SJCRH30 (cell line): Measurements from ENCODE around the gene RPTOR. TPM values are rescaled to one million over a fixed set of nuclear protein-coding genes. Genes with fewer than 3 reads are reported as not detected.
"Not testable (repeated sequence)": the region's sequence is repeated elsewhere in the genome, so short reads cannot be mapped to it uniquely, and the experiment has no call there.

Source experiments
- DNase-seq, 2 experiments: peaks; one replicate each; pipeline ENCODE4 v3.0.0-alpha.2; 2015 to 2020
- H3K27ac ChIP-seq: fragments of 250-450 bp; sonication (Bioruptor Pico); 2 replicates; pipeline ENCODE4 v1.5.1; 2020; ENCODE audit warnings: mild to moderate bottlenecking, moderate library complexity
- H3K27me3 ChIP-seq: fragments of 250-450 bp; sonication (Bioruptor Pico); 2 replicates; pipeline ENCODE4 v1.5.1; 2020; ENCODE audit warnings: mild to moderate bottlenecking, moderate library complexity
- H3K36me3 ChIP-seq: fragments of 250-450 bp; sonication (Bioruptor Pico); 2 replicates; pipeline ENCODE4 v1.5.1; 2020; ENCODE audit warnings: mild to moderate bottlenecking, moderate library complexity
- H3K4me1 ChIP-seq: fragments of 250-450 bp; sonication (Bioruptor Pico); 2 replicates; pipeline ENCODE4 v1.5.1; 2020; ENCODE audit warnings: mild to moderate bottlenecking, moderate library complexity
- H3K4me3 ChIP-seq: fragments of 250-450 bp; sonication (Bioruptor Pico); 2 replicates; pipeline ENCODE4 v1.5.1; 2020; ENCODE audit warnings: mild to moderate bottlenecking, moderate library complexity
- H3K9me3 ChIP-seq: fragments of 250-450 bp; sonication (Bioruptor Pico); replicated peaks from 2 replicates; pipeline ENCODE4 v1.5.1; 2020; ENCODE audit warnings: mild to moderate bottlenecking, moderate library complexity
- total RNA-seq: library from RNA; depleted of rRNA; stranded (reverse); fragments of >200 nt; shearing (Covaris generic); gene quantifications from 2 replicates; pipeline ENCODE4 v1.2.3, GENCODE V29; 2014

The RPTOR gene
- total RNA-seq, 1 experiment from 2014 or later = 43.6 TPM

GRCh38 chr17:80555266-80555665 lies 10.6 kb downstream of the RPTOR start:
- Histone ChIP-seq H3K27me3 (no peaks in the 10 kb centered on the region), H3K9me3 (no peaks in the 10 kb centered on the region), H3K4me1 (no peaks in the 10 kb centered on the region), H3K36me3 (peaks cover 8% of the 10 kb centered on the region), H3K4me3 (no peak overlapping the region), H3K27ac (no peak overlapping the region)
- no peak for DNase-seq

- Histone ChIP-seq H3K27me3 (no peaks in the 10 kb centered on the region), H3K4me1 (no peaks in the 10 kb centered on the region), H3K4me3 (no peak overlapping the region), H3K27ac (no peak overlapping the region), H3K36me3 (peaks cover 6% of the 10 kb centered on the region), H3K9me3 (no peaks in the 10 kb centered on the region)
- DNase-seq = no peak
These were observed 13.4 kb downstream of the RPTOR start for GRCh38 chr17:80558046-80558445.

GRCh38 chr17:80559825-80560251 lies 15.2 kb downstream of the RPTOR start:
- Histone ChIP-seq H3K27ac (no peak overlapping the region), H3K27me3 (no peaks in the 10 kb centered on the region), H3K4me1 (no peaks in the 10 kb centered on the region; the same call in 1 of the 2 replicates), H3K4me3 (no peak overlapping the region), H3K9me3 (no peaks in the 10 kb centered on the region), H3K36me3 (no peaks in the 10 kb centered on the region; the same call in none of the 2 replicates)
- no peak for DNase-seq

DNA sequence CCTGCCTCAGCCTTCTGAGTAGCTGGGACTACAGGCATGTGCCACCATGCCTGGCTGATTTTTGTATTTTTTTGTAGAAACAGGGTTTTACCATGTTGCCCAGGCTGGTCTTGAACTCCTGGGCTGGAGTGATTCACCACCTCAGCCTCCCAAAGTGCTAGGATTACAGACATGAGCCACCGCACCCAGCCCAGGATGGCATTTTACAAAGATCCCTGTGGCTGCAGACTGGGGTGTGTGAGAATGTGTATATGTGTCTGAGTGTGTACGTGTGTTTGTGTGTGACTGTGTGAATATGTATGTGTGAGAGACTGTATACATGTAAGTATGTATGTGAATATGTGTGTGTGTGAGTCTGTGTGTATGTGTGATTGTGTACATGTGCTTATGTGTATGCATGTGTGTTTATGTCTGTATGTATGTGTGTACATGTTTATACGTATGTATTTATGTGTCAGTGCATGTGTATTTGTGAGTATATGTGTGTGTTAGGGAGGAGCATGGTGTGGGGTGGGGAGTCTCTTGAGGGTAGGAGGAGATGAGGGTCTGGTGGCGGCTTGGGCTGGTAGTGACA lies 17.0 kb downstream of the RPTOR start:
- Histone ChIP-seq H3K27me3 (no peaks in the 10 kb centered on the region), H3K36me3 (no peaks in the 10 kb centered on the region; the same call in 1 of the 2 replicates), H3K4me3 (no peak overlapping the region), H3K9me3 (no peaks in the 10 kb centered on the region), H3K4me1 (no peaks in the 10 kb centered on the region; the same call in 1 of the 2 replicates), H3K27ac (no peak overlapping the region)
- DNase-seq = no peak

GRCh38 chr17:80564545-80564944 lies 19.9 kb downstream of the RPTOR start:
- H3K9me3 ChIP-seq = no peaks in the 10 kb centered on the region
- H3K4me3 ChIP-seq = no peak overlapping the region
- no peaks in the 10 kb centered on the region; the same call in 1 of the 2 replicates for H3K36me3 ChIP-seq
- no peaks in the 10 kb centered on the region; the same call in 1 of the 2 replicates for H3K4me1 ChIP-seq
- no peak overlapping the region for H3K27ac ChIP-seq
- H3K27me3 ChIP-seq = no peaks in the 10 kb centered on the region
- DNase-seq = no peak

DNA sequence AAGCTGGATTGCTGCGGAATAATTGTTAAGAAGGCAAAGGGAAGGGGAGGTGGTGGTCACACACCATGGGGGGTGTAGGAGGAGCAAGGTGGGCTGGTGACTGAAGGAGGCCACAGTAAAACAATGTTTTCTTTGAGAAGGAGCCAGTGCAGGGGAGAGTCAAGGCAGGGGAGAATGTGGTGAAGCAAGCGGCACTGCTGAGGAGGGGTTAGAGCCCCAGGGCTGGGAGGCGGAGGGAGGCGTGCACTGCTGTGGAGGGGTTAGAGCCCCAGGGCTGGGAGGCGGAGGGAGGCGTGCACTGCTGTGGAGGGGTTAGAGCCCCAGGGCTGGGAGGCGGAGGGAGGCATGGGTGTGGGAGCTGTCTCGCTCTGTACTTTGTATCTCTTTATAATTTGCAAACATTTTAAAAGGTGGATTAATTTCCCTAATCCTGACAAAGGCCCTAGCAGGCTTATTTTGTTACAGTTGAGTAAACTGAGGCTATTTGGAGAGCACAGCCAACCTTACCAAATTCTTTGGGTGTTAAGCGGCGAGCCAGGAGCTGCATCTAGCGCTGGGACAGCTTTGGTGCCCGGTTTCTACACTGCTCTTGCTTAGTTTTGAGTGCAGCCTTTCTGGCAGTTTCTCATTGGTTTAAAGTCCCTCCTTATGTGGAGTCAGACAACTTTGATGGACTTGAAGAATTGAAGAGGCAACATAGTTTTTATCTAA lies 20.9 kb downstream of the RPTOR start:
- no peaks in the 10 kb centered on the region; the same call in 1 of the 2 replicates for H3K36me3 ChIP-seq
- H3K27me3 ChIP-seq = no peaks in the 10 kb centered on the region
- H3K27ac ChIP-seq = no peak overlapping the region
- H3K4me1 ChIP-seq = no peaks in the 10 kb centered on the region; the same call in 1 of the 2 replicates
- DNase-seq = peak in 1 of 2 experiments; percentile 29
- H3K9me3 ChIP-seq = no peaks in the 10 kb centered on the region
- H3K4me3 ChIP-seq = no peak overlapping the region

DNA sequence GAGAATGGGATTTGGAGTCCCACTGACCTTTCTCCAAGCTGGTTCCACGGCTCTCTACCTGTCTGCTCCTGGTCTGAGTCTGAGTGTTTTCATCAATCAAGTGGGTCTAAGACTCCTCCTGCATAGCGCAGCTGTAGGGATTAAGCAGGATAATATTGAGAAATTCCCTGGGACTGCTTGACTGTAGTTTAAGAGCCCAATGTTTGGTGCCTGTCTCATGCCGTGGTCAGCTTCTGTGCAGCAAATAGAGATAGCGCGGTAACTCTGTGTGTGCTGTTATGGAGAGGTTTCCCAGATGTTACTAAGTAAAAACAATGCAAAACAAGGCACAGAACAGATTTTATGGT lies 21.4 kb downstream of the RPTOR start:
- Histone ChIP-seq H3K9me3 (no peaks in the 10 kb centered on the region), H3K4me1 (no peaks in the 10 kb centered on the region; the same call in 1 of the 2 replicates), H3K27ac (no peak overlapping the region), H3K36me3 (no peaks in the 10 kb centered on the region; the same call in 1 of the 2 replicates), H3K27me3 (no peaks in the 10 kb centered on the region), H3K4me3 (no peak overlapping the region)
- DNase-seq = peak in 1 of 2 experiments; percentile 45

DNA sequence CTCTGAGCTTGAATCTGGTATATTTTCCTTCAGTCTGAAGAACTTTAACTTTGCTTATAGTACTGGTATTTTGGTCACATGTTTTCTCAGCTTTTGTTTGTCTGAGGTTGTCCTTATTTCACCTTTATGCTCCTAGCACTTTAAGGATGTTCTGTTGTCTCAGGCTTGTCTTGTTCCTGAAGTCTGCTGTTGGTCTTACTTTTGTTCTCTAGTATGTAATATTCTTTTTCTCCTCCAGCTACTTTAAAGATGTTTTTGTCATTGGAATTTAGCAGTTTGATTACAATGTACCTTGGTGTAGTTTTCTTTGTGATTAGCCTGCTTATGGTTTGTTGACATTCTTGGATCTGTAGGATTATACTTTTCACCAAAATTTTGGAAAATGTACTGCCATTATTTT lies 23.6 kb downstream of the RPTOR start:
- Histone ChIP-seq H3K27ac (no peak overlapping the region), H3K9me3 (no peaks in the 10 kb centered on the region), H3K36me3 (no peaks in the 10 kb centered on the region; the same call in none of the 2 replicates), H3K4me3 (no peak overlapping the region), H3K4me1 (no peaks in the 10 kb centered on the region; the same call in 1 of the 2 replicates), H3K27me3 (no peaks in the 10 kb centered on the region)
- no peak for DNase-seq

DNA sequence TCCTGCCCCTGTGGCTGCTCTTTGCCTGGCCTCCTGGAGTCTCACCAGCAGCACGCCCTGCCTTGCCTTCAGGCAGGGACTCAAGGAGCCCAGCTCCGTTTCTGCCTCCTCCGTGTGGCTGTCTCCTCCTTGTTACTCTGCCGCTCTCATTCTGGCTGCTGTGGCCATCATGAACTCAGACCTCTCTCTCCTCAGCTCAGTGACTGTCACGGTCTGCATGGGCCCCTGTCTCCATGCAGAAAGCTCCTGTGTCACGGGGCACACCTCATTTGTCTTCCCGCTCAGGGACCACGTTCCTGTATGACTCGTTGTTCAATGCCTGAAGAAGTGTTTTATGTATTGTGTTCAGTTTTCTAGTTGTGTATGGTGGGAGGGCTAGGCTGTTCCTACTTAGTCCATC lies 25.3 kb downstream of the RPTOR start:
- Histone ChIP-seq H3K36me3 (no peaks in the 10 kb centered on the region; the same call in none of the 2 replicates), H3K4me3 (no peak overlapping the region), H3K27ac (no peak overlapping the region), H3K9me3 (no peaks in the 10 kb centered on the region), H3K4me1 (no peaks in the 10 kb centered on the region; the same call in 1 of the 2 replicates), H3K27me3 (no peaks in the 10 kb centered on the region)
- DNase-seq = no peak

GRCh38 chr17:80573701-80574100 lies 29.1 kb downstream of the RPTOR start:
- Histone ChIP-seq H3K9me3 (no peaks in the 10 kb centered on the region), H3K27me3 (no peaks in the 10 kb centered on the region), H3K36me3 (no peaks in the 10 kb centered on the region; the same call in none of the 2 replicates), H3K27ac (no peak overlapping the region), H3K4me1 (no peaks in the 10 kb centered on the region), H3K4me3 (no peak overlapping the region)
- peak in 1 of 2 experiments; percentile 25 for DNase-seq

DNA sequence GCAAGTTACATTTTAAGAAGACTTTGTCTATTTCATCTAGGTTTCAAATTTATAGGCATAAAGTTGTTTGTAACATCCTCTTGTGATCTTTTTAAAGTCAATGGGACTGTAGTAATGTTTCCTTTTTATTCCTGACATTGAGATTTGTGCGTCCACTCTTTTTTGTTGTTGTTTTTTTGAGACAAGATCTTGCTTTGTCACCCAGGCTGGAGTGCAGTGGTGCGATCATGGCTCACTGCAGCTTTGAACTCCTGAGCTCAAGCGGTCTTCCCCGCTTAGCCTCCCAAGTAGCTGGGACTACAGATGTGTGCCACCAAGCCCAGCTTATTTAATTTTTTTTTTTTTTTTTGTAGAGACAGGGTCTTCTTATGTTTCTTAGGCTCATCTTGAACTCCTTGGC lies 29.9 kb downstream of the RPTOR start:
- no peaks in the 10 kb centered on the region for H3K27me3 ChIP-seq
- DNase-seq = no peak
- H3K9me3 ChIP-seq = no peaks in the 10 kb centered on the region
- H3K27ac ChIP-seq = no peak overlapping the region
- H3K36me3 ChIP-seq = no peaks in the 10 kb centered on the region; the same call in 1 of the 2 replicates
- no peak overlapping the region for H3K4me3 ChIP-seq
- H3K4me1 ChIP-seq = no peaks in the 10 kb centered on the region

GRCh38 chr17:80575057-80575875 lies 30.6 kb downstream of the RPTOR start:
- H3K4me3 ChIP-seq = no peak overlapping the region
- peak; percentile 95 to 99 for DNase-seq
- H3K36me3 ChIP-seq = no peaks in the 10 kb centered on the region; the same call in 1 of the 2 replicates
- H3K9me3 ChIP-seq = no peaks in the 10 kb centered on the region
- no peaks in the 10 kb centered on the region for H3K27me3 ChIP-seq
- no peak overlapping the region for H3K27ac ChIP-seq
- H3K4me1 ChIP-seq = no peaks in the 10 kb centered on the region

DNA sequence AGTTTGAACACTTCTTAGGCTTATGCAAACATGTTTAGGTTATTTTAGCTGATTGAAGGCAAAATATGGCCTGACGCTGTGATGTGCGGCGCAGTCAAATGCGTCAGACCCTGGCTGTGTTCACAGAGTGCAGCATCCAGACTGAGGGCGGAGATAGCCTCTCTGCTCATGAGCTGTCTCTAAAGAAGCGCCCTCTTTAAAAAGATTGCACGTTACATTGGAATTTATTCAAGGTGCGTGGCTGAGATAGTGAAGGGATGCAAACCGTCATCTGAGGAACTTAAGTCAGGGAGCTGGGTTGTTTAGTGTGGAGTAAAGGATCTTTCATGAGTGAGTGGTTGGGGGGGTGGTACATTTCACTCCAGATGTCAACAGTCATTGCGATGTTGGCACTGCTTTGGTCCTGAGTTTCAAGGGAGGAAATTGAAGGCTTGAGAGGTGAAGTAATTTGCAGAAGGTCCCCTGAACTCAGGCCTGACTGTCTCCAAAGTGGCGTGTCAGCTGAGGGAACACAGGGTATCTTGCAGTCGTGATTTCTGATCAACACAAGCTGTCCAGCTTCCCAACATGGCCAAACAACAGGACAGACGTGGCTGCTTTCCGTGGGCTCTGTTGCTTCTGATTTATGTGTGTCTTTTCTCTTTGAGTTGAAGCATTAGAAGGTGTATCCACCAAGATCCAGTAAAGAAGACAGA lies 33.4 kb downstream of the RPTOR start:
- Histone ChIP-seq H3K27me3 (no peaks in the 10 kb centered on the region), H3K27ac (no peak overlapping the region), H3K9me3 (no peaks in the 10 kb centered on the region), H3K36me3 (no peaks in the 10 kb centered on the region), H3K4me1 (no peaks in the 10 kb centered on the region), H3K4me3 (no peak overlapping the region)
- no peak for DNase-seq

DNA sequence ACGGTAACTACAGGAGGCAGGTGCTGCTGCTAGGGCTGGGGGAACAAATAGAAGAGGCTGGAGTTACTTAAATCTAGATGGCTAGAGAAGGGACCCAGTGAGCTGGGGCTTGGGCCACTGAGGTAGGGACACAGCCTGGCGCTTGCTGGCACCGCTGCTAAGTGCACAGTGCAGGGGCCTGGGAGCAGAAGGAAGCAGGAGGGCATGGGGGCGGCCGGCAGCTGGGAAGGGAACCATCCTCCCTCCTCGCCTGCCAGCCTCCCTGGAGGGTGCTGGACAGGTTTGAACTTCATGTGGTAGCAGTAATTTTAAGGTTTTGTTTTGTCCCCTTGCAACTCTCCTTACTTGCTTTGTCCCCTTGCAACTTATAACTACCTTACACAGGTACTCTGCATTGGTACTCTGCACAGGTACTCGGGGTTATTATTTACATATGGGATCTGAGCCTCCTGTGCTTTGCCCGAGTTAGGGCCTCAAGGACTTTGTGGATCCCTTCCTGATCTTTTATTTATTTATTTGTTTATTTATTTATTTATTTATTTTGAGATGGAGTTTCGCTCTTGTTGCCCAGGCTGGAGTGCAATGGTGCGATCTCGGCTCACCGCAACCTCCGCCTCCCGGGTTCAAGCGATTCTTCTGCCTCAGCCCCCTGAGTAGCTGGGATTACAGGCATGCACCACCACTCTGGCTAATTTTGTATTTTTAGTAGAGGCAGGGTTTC lies 34.2 kb downstream of the RPTOR start:
- not testable (repeated sequence) for H3K27ac ChIP-seq, DNase-seq

More for the DNA sequence above, 34.2 kb downstream of the RPTOR start:
- not testable (repeated sequence) for H3K27me3 ChIP-seq, H3K4me3 ChIP-seq, H3K9me3 ChIP-seq, H3K36me3 ChIP-seq, H3K4me1 ChIP-seq
